Activated effector memory CD4-positive, alpha-beta T cell treated with anti-CD3 and anti-CD28 coated beads, Interleukin-2, amount 50 U/mL, for 16 hours (primary cell): ENCODE measurements around the gene NIN.

Experiments
- DNase-seq: peaks from one replicate; pipeline ENCODE4 v3.0.0-alpha.2; 2020

NIN gene, protein sequence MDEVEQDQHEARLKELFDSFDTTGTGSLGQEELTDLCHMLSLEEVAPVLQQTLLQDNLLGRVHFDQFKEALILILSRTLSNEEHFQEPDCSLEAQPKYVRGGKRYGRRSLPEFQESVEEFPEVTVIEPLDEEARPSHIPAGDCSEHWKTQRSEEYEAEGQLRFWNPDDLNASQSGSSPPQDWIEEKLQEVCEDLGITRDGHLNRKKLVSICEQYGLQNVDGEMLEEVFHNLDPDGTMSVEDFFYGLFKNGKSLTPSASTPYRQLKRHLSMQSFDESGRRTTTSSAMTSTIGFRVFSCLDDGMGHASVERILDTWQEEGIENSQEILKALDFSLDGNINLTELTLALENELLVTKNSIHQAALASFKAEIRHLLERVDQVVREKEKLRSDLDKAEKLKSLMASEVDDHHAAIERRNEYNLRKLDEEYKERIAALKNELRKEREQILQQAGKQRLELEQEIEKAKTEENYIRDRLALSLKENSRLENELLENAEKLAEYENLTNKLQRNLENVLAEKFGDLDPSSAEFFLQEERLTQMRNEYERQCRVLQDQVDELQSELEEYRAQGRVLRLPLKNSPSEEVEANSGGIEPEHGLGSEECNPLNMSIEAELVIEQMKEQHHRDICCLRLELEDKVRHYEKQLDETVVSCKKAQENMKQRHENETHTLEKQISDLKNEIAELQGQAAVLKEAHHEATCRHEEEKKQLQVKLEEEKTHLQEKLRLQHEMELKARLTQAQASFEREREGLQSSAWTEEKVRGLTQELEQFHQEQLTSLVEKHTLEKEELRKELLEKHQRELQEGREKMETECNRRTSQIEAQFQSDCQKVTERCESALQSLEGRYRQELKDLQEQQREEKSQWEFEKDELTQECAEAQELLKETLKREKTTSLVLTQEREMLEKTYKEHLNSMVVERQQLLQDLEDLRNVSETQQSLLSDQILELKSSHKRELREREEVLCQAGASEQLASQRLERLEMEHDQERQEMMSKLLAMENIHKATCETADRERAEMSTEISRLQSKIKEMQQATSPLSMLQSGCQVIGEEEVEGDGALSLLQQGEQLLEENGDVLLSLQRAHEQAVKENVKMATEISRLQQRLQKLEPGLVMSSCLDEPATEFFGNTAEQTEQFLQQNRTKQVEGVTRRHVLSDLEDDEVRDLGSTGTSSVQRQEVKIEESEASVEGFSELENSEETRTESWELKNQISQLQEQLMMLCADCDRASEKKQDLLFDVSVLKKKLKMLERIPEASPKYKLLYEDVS (N-terminal part only)

DNA sequence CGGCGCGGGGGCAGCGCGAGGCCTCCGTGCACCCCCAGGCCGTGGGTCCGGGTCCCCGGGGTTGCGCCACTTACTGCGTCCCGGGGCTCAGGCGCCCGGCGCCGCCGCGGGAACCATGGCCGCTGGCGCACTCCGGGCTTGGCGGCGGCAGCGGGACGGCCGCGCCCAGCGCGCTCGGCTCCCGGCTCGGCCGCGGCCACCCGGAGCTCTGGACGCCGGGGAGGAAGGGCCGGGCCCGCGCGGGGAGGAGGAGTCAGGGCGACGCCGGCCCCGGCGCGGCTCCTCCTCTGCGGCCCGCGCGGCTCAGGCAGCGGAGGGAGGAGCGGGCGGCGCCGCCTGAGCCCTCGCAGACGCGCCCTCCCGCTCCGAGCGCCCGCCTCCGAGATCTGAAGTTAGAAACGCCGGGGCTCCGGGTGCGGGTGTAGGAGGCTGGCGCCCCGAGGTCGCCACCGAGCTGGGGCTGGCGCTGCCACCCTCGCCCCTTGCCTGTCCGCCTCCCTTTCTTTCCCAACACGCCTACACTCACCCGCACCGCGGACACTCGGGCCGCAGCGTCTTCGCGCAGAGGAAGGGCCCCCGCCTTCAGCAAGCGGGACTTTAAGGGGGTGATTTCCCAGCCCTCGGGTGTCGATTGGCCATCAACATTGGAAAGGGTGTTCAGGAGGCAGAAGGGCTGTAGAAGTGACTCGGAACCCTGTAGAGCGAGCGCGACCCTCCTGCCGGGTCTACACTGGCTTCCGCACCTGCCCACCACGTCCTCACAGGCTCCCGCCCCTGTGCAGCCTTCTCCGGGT is at the start of gene NIN:
Gene NIN, minus strand, starts transcription at position 231 of the 794 bp plus-strand sequence. CDS start 9,106 bp downstream, outside the sequence.
- DNase-seq, result peak; percentile 90

DNA sequence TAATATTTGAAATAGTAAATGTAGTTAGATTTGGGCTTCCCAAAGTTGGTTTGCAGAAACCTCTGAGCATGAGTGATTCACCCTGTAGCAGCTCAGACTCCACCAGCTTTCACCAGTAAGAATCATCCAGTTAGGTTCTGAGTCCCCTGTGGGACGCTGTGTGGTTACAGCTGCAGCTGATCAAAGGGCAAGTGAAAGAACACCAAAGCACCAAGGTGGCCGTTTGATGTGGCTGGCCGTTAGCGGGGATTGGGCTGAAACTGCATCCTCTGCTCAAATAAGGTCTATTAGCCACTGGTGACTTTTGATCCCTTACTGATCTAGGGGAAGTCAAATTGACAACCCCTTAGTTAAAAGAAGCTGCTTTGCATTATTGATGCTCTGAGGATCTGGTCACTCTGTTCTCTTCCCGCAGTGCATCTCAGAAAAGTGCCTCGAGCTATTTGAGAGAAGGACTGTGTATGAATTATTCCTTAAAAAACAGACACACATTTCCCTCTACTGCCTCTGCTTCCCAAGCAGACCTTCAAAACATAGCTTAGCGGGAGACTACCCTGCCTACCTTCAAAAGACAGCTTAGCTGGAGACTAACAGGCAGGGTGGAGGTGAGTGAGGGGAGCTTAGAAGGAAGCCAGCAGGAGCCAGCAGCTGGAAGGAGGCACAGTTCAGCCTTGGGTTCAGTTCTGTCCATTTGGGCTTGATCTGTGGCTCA is 44.6 kb upstream of the NIN start:
- DNase-seq, result peak; percentile 82

DNA sequence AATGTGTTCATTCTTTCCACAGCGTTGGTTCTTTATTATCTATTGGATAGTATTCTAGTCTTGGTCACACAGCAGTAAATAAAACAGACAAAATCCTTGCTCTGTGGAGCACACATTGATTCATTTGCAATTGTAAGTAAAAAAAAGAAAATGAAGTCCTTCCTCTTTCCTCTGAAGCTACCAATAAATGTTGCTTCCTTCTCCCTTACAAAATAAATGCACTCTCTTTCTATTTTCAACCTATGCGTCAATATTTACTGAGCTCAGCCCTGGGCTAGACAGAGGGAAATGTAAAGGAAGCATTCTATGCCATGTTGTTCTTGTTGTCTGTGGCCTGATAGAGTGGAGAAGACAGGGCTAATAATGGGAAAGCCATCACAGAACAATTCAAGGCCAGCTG is 43.8 kb upstream of the NIN start:
- DNase-seq, result no peak

DNA sequence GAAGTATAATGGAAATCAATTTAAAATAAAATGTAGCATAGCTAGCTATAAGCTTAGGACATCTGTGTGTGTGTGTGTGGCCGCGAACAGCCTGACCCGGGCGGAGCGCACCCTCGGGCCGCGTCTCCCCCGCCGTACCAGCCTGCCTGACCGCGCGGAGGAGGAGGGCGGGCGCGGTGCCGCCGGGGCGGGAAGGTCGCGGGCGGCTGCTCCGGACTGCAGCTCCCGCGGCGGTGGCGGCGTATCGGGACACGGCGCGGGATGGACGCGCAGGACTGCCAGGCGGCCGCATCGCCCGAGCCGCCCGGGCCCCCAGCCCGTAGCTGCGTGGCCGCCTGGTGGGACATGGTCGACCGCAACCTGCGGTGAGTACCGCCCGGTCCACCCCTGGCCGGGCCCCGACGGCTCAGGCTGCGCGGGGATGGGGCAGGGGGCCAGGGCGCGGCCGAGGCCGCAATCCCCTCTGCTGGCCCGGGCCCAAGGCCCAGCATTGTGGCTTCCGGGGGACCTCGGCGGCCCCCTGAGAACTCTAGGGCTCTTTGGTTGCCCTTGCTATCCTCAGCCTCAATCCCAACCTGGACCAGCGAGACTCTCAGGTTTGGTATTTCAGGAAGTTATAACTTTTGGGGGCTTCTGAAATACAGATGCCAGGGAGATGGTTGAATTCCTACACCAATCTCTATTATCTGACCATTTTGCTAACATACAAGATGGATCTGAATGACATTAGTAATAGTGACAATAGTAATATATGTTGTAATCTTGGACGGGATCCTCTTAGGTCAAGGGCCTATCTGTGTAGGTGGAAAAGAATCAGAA is 41.2 kb upstream of the NIN start, which contains the start of gene ABHD12B:
Gene ABHD12B, plus strand, starts transcription at position 140 of the 819 bp plus-strand sequence. Its CDS starts 122 bp downstream, at position 262.
- no peak for DNase-seq

DNA sequence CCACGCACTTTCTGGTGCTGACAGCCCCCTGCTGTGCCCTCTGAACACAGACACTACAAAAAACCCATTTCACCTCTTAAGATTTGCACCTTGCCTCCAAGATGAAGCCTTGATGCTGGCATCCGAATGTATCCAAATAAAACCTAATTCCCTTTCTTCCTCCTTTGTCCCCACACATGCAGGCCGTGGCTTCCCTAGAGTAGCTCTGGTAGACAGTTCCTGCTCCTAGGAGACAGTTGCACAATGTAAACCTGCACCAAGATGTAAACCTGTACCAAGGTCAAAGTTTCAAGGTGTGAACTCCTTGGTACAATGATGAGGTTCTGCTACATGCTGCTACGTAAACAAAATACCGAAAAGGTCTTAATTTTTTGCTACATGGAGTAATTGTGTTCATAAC is 40.3 kb upstream of the NIN start:
- DNase-seq, result no peak

DNA sequence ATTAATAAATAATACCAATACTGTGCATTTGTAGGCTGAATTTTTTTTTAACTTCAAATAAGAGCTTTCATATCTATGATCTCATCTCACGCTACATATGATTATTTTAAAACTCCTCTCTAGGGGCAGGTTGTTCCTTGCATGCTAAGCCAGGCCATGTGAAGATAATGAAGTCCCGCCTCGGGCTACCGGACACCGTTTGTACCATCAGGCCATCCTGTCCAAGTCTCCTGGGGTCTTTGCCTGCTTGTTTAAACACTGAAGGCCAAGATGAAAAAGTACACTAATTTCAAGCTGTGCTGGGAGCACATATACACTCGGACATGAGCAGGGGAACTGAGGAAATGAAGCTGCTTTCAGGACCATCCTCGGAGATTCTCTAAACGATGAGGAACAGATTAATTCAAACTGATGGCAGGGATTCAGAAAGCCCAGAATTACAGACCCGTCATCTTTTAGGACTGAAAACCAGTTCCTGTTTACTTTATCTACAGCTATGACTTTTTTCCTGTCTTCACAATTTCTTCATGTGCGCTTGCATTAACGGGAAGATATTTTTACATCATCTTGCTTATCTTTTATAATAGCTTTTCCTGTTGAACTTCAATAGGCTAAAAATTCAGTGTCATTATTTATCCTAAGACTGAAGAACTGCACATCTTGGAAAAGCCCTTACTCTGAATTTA is 34.6 kb upstream of the NIN start:
- no peak for DNase-seq

DNA sequence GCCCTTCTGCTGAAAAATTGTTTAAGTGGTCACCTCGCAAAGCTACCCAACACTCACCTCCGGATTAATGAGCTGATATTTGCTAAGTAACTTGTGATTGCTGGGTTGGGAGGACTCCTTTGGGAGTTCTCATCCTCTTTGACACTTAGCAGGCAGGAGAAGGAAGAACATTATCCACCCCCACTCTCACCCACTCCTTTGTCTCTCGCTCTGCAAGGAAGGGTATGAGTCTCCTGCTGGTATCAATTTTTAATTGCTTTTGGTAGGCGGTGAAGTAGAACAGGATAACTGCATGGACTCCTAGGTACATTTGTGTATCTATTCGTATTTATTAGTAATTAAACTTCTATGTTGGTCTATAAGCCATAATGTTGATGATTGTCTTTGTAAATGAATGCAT is 34.0 kb upstream of the NIN start:
- no peak for DNase-seq

DNA sequence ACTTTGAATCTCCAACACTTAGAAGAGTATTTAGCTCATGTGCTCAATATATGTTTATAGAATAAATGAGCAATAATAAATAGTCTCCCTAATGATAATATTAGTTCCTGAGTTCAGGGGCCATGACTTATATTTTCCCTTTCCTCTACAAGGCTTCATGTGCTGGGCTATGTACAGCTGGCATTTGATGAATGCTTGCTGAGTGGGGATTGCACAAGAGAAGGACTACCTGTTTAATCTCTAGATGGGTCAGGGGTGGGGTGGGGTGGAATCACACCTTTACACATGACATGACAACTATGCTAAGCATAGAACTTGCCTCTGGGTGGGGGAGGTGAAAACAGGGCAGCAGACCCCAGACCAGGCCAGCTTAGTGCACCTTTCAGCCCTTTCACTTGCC is 33.3 kb upstream of the NIN start:
- no peak for DNase-seq

DNA sequence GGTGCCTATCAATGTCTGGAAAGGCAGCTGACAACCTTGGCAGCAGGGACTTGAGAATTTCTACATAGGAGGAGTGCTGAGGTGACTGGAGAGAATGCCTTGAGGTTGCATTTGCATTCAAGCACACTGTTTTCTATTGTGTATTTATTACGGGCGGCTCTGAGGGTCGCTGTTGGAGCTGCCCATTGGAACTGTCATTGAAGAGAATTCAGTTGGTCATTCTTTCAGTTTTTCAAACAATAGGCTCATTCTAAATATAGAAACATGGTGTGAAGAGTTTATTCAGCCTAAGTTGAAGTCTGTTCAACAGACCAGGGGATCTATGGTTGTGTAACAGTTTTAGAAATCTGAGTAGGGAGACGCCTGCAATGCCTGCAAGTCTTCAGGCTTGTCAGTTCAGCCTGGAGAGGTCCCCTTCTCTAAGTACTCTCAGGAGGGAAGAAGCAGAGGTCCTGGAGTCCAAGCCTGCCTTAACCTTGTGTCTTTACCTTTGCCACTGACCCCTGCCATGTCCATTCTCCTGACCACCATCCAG is 31.1 kb upstream of the NIN start:
- no peak for DNase-seq

DNA sequence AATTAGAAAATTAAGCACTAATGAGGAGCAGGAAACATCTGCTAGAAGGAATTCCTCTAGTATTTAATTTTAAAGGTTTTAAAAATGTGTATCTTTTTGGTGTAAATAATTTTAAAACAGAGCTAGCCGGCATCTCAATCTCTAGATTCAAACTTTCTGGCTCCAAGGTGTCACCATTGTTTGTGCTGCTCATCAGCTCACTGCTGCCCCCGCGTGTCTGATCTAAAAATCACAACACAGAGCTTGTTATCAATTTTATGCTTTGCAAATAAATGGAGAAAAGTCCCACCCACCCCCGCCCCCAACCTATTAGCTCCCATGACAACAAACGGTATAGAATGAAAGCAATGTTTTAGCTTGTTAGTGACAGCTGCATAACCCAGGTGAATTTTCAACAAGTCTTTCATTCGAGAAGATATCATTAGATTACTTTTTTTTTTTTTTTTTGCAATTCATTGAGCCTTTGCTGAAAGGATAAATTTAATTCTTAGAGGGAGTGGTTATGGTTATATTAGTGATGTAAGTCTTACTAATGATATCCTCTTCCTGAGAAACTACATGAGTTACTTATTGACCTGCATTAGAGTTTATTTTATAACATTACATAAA is 29.6 kb upstream of the NIN start:
- peak; percentile 94 for DNase-seq

DNA sequence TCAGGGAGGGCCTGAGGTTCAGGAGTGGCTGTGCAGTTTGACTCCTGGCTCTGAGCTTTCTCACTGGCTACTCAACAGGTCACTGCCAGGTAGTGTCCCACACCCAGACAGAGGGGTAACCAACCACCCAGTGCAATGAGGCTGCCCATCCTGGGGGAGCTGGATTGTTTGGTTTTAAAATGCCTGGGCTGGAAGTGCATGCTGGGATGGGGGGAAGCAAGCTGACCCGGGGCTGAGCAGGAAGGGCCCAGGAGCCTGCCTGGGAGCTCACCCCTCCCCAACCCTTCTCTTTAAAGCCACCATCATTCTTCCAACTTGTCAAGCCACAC is 28.3 kb upstream of the NIN start:
- no peak for DNase-seq

DNA sequence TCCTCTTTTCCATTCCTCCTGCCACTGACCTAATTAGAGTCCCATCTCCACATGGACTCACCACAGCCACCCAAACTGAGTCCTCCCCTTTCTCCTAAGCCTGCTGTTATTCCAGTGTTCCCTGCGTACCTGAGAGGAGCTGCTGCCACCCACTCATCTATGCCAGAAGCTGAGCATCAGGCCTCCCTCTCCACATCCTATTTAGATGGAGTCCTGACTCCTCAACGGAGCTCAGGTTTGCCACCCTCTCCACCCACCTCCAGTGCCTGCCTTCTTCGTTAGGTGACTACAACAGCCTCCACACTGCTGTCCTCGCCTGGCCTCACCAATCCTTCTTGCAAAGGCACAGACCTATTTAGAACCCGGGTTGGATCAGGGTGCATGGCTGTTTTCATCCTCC is 25.7 kb upstream of the NIN start:
- DNase-seq, result no peak

DNA sequence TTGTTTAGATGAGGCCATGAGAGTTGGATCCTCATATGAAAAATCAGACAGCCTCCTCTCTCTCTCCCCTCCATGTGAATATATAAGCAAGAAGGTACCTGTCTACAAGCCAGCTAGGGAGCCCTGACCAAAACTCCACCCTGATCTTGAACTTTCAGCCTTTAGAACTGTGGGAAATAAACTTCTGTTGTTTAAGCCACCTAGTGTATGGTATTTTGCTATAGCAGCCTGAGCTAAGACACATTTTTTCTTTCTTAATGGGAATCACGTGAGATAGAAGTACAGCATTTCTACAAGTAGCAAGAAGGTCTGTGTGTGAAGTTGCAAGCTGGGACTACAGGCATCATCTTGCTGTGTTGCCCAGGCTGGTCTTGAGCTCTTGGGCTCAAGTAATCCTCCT is 24.6 kb upstream of the NIN start:
- no peak for DNase-seq

DNA sequence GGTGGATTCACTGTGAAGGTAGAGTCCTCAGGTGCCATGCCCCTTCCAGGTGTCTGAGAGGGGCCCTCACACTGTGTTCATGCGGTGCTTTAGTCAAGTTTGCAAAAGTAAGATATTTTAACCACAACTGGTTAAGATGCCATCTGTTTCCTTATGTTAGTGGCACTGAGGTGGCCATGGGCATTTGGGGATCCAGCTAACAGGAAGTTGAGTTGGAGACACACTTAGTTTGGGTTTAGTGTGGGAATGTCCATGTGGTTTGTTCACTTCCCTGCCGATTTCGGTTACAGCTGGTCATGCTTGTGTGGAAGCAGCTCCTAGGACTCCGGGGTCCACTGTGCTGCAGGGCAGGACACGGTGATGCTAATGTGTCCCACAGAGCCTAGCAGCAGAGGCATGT is 23.6 kb upstream of the NIN start:
- no peak for DNase-seq

DNA sequence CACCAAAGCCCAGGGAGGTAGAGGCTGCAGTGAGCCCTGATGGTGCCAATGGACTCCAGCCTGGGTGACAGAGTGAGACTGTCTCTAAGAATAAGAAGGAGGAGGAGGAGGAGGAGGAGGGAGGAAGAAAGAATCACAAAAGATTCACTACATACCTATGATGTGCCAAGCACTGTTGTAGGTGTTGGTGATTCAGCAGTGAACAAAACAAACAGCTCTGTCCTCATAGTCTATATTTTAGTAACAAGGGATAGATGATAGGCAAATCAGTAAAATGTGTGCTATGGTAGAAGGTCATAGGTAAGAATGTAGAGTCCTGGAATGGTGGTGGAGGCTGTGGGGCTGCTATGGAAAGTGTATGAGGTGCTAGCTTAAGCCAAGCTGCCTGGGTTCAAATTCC is 22.9 kb upstream of the NIN start:
- DNase-seq, result no peak

DNA sequence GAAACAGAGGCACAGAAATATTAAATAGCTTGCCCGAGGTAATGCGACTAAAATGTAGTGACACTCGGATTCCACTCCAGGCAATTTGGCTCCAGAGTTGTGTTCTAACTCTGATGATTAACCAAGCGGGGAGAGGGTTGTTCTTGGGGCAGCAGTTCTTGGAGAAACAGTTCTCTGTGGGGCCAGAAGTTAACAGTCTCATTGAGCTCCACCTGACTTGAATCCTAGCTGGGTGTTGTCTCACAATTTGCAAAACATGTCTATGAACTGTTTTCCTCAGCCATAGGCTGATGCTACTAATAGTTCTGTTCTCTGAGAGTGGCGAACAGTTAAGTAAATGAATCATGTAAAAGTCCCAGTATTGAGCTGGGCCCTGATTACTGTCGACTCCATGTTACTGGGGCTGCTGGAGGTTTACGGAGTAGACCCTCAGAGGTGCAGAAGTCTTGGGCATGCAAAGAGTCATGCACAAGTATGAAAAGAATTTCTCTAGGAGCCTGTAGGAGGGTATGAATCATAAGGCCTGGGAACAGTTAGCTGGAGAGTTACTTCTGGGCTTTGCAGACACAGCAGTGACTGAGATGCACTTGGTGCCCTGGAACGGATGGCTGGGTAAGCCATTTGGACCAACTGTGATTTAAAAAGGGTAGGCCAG is 15.4 kb upstream of the NIN start:
- DNase-seq, result no peak

DNA sequence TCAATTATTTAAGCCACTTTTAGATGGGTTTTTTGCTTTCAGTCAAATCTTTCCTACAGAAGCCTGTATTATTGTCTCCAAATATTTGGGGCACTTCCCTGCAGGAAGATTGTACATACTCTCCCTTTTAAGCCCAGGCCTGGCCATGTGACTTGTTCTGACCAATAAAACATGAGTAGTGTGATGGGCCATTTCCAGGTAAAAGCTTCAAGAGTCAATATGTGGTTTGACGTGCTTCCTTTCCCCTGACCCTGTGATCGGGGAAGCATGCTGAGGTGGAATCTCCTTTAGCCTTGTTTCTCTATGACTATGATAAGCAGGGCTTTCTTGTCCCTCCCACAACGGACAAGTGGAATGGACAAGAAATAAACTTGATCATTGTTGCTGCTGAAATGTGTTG is 14.2 kb upstream of the NIN start:
- no peak for DNase-seq

DNA sequence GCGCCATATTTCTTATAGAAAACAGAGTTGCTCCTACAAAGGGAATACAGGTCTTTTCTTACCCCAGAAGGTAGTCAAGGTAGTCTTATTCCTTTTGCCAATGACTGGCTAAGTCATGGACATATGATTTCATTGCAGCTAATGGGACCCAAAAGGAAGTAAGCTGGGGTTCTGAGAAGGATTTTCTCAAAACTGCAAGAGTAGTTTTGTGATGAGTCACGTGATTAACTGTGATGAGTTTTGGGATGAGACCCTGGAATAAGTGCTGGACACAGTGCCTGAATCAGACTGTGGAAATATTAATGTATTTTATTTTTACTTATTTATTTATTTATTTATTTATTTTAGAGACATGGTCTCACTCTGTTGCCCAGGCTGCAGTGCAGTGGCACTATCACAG is 13.4 kb upstream of the NIN start:
- DNase-seq, result no peak

DNA sequence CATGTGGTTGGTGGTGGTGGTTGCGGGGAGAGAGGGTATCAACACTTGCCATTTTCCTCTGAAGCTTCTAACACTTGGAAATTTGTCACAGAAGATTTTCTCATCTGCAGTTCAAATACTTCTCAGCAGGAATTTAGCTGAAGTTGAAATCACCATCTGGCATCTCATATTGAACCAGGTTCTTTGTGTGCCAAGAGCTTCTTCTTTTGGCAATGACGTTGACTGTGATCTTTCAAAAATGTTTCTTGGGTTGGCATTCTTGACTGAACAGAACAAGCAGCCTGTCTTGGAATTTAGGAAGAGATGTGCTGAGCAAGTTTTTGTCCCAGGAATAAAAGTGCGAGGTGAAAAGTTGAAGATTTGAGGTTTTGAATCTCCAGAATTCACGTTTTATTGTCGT is 8.7 kb upstream of the NIN start:
- no peak for DNase-seq
